ENCODE data around the gene PSEN1. TPM values are rescaled to one million over a fixed set of nuclear protein-coding genes. Genes with fewer than 3 reads are reported as not detected.

PSEN1 gene
- total RNA-seq, 1 experiment from 2014 or later = 41.9 TPM

DNA sequence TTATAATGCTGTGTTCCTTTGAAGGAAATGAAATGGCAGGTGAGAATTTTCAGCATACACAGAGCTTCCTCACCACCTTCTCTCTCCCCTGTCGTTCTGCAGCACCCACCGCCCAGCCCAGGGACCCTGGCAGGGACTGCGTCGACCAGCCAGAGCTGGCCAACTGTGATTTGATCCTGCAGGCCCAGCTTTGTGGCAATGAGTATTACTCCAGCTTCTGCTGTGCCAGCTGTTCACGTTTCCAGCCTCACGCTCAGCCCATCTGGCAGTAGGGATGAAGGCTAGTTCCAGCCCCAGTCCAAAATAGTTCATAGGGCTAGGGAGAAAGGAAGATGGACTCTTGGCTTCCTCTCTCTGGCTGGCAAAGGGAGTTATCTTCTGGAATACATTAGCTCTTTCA lies 136.1 kb downstream of the PSEN1 start:
- Histone ChIP-seq H3K9me3 (ENCODE audit: low read depth, low read length, poor library complexity, severe bottlenecking) (no peaks in the 10 kb centered on the region), H3K27ac (ENCODE audit: low read depth, low read length, poor library complexity, severe bottlenecking) (no peak overlapping the region), H3K27me3 (replicated peaks; ENCODE audit: insufficient read depth, low read depth, low read length, poor library complexity) (no peaks in the 10 kb centered on the region), H3K36me3 (ENCODE audit: insufficient read depth, low read length, poor library complexity, severe bottlenecking) (peaks cover 13% of the 10 kb centered on the region), H3K4me1 (ENCODE audit: insufficient read depth, low read length, poor library complexity, severe bottlenecking) (no peaks in the 10 kb centered on the region), H3K4me3 (ENCODE audit: low read depth, low read length, poor library complexity, severe bottlenecking) (no peak overlapping the region)
- no peak for DNase-seq (ENCODE audit: low spot score)
- intact Hi-C loops (cut with micrococcal nuclease; ENCODE audit: unreplicated experiment) = no loop called here
- BruUV-seq (replicated peaks) = no TSS peak
- POLR2A ChIA-PET (ENCODE audit: low non-redundant PET) = no interaction called here
- CTCF ChIA-PET = no interaction called here
- TF ChIP-seq EZH2 (IDR thresholded peaks at IDR 0.05; ENCODE audit: borderline replicate concordance, low read depth, low read length, poor library complexity, severe bottlenecking) = no peak
- TF ChIP-seq, protein P1, sequence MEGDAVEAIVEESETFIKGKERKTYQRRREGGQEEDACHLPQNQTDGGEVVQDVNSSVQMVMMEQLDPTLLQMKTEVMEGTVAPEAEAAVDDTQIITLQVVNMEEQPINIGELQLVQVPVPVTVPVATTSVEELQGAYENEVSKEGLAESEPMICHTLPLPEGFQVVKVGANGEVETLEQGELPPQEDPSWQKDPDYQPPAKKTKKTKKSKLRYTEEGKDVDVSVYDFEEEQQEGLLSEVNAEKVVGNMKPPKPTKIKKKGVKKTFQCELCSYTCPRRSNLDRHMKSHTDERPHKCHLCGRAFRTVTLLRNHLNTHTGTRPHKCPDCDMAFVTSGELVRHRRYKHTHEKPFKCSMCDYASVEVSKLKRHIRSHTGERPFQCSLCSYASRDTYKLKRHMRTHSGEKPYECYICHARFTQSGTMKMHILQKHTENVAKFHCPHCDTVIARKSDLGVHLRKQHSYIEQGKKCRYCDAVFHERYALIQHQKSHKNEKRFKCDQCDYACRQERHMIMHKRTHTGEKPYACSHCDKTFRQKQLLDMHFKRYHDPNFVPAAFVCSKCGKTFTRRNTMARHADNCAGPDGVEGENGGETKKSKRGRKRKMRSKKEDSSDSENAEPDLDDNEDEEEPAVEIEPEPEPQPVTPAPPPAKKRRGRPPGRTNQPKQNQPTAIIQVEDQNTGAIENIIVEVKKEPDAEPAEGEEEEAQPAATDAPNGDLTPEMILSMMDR (conservative IDR thresholded peaks at IDR 0.05; ENCODE audit: low read depth, low read length) = no peak

Other genes with a start within 250 kb of the PSEN1 start
- 15.7 and 17.6 TPM in 2 replicates for gene DPF3, start 242.4 kb upstream of the PSEN1 start, total RNA-seq (2021)
- gene DCAF4, start 210.0 kb upstream of the PSEN1 start, total RNA-seq (2021) = 23.4 and 25.1 TPM in 2 replicates
- 7.8 and 8.5 TPM in 2 replicates for gene ZFYVE1, start 109.4 kb upstream of the PSEN1 start, total RNA-seq (2021)
- gene RBM25, start 78.0 kb upstream of the PSEN1 start, total RNA-seq (2021) = 112 and 123 TPM in 2 replicates
- 0.31 and 0.75 TPM in 2 replicates for gene PAPLN, start 101.0 kb downstream of the PSEN1 start, total RNA-seq (2021)